ENCODE results near the gene PTGES2.

Gene PTGES2

DNA sequence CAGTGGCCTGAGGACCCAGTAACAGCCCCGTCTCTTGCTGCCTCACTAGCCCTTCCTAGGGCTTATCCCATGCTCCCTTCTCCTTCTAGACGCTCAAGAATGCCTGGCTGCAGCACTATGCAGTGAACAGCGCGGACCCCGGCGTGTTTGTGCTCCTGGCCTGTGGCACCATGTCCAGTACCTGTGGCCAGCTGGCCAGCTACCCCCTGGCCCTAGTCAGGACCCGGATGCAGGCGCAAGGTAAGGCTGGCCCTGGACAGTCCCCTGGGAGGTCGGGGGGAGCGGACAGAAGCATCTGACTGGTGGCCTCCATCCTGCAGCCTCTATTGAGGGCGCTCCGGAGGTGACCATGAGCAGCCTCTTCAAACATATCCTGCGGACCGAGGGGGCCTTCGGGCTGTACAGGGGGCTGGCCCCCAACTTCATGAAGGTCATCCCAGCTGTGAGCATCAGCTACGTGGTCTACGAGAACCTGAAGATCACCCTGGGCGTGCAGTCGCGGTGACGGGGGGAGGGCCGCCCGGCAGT, 20.5 kb downstream of the PTGES2 start:
- DNase-seq (ENCODE audit: extremely low spot score, insufficient read length, low read depth) (no peak), FAIRE-seq (no peak)

DNA sequence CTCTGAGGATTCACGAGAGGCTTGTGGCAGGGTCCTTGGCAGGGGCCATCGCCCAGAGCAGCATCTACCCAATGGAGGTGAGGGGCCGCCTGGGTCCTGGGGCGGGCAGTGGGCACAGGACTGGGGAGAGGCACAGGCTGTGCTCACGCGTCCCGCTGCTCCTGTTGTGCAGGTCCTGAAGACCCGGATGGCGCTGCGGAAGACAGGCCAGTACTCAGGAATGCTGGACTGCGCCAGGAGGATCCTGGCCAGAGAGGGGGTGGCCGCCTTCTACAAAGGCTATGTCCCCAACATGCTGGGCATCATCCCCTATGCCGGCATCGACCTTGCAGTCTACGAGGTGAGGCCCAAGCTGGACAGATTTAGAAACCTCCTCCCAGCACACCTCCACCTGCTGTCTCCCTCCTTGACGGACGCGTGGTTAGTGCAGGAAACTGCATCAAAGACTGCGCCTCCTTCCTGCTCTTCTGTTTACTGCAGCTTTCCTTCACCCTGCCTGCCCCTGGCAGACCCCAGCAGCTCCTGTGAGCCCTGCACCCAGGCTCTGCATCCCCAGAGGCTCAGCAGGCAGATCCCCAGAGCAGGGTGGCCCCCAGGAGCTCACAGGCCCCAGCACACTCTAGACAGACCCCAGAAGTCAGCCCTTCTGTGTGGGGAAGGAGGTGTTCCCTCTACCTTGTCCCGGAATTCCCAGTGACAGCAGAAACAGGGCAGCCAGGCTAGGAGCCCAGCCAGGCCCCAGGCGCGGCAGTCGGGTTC, 21.2 kb downstream of the PTGES2 start:
- FAIRE-seq, result no peak

DNA sequence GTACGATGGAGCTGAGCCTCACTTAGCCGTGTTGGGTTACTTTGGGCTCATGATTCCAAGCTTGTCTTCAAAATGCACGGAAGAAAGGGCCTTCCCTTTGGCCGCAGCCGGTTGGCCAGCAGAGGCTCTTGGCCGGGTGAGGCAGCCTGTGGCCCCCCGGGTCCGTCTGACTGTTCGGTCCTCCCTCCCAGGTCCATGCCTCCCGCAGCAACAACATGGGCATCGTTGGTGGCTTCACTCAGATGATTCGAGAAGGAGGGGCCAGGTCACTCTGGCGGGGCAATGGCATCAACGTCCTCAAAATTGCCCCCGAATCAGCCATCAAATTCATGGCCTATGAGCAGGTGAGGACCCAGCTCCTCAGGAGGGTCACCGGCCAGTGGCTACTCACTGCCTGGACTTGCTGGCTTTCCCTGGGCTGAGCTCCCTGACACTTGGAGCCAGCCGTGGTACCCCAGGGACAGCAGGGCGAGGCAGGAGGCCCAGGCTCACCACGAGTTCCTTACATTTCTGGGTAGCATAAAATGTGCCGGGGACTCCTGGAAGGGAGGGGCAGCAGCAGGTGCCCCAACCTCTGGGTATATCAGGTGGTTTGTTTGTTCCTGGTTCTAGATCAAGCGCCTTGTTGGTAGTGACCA, 21.9 kb downstream of the PTGES2 start:
- no peak for FAIRE-seq

More for the DNA sequence above, 21.2 kb downstream of the PTGES2 start:
- no peak for DNase-seq (ENCODE audit: extremely low spot score, insufficient read length, low read depth)

DNA sequence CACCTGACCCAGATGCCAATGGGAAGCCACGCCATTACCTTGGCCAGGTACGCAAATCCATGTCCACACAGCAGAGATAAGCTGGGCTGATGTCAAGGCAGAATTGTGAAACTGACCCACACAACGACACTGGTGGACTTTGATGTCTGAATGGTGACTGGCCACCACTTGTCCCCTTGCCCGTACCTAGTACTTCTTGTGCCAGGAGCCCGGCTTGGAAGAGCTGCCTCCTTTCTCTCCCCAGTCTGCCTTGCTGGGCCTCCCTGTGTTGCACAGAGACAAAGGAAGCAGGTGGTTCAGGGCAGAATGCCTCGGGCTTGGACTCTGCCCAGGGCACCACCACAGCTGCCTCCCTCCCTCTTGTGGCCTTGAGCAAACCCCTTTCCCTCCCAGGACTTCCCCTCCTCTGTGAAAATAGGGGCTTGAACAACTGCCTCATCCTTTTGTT, 23.3 kb downstream of the PTGES2 start:
- DNase-seq (ENCODE audit: extremely low spot score, insufficient read length, low read depth), result no peak
- no peak for FAIRE-seq

More for the DNA sequence above, 21.9 kb downstream of the PTGES2 start:
- no peak for DNase-seq (ENCODE audit: extremely low spot score, insufficient read length, low read depth)

DNA sequence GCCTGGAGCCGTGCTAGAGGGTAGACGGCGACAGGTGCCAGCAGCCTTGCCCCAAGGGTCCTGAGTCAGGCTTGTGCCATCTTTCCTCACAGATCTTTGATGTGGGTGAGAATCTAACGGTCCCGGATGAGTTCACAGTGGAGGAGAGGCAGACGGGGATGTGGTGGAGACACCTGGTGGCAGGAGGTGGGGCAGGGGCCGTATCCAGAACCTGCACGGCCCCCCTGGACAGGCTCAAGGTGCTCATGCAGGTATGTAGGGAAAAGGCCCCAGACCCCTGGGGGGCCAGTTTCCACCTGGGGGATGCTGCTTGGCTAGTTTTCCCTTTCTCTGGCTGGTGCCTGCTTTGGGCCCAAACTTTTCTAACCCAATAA, 24.0 kb downstream of the PTGES2 start:
- no peak for DNase-seq (ENCODE audit: extremely low spot score, insufficient read length, low read depth)
- FAIRE-seq, result no peak

DNA sequence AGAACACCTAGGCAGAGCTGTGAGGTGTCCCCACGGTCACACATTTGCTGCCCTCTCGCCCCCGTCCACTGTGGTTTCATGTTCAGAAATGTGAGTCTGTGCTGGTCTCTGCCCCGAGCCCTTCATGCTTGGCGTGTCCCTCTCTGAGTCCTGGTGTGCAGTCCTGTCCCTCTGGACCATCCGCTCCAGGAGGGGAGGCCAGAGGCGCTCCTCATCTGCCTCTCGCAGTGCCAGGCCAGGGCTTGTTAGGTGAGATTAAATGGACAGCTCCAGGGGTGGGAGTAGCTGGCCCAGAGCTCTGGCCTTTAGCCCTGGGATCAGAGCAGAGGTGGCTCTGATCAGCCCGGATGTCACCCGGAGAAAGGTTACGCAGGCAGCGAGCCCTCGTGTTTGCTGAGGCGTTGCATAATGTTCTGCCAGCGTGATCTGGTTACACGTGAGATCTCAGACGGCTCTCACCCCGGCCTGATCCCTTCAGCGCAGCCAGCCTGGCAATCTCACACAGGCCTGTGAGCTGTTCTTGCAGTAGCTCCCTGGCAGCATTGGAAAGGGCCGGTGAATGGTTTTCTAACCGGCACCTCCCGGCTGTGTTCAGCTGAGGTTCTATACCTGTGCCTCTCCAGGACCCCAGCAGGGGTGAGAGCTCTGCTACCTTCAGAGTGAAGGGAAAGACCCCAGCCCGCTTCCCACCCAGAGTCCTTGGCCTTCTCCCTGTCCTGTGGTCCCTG, 24.5 kb downstream of the PTGES2 start:
- DNase-seq (ENCODE audit: extremely low spot score, insufficient read length, low read depth), result no peak
- no peak for FAIRE-seq

DNA sequence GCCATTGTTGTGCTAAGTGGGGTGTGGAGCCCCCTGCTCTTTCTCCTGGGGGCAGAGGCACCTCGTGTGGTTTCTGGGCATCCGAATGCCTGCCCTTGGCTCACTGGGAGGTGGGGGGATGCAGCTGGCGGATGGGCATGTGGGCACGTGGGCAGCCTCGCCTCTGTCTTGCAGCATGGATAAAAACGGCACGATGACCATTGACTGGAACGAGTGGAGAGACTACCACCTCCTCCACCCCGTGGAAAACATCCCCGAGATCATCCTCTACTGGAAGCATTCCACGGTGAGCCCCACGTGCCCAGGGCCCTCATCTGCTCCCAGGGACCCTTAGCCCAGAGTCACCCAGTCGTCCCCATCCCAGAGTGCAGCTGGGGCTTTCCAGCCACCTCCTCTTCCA, 25.3 kb downstream of the PTGES2 start:
- no peak for FAIRE-seq
- DNase-seq (ENCODE audit: extremely low spot score, insufficient read length, low read depth), result no peak

DNA sequence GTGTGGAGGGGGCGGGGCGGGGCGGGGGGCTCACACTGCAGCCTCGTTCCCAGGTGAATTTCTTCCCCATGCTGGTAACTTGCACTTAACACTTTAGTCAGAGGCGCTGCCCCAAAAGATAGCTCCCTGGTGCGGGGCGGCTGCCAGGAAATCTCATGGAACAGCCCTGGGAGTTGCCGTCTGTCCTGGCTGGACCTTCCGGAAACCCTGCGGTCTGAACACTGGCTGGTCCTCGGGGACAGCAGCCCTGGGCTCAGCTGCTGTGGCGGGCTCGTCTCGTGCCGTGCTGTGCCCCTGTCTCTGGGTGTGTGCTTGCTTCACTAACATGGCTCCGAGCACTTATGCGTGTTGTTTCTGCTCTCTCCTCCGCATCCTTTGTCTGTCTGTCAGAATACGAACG, 25.8 kb downstream of the PTGES2 start:
- FAIRE-seq, result no peak
- DNase-seq (ENCODE audit: extremely low spot score, insufficient read length, low read depth), result no peak

DNA sequence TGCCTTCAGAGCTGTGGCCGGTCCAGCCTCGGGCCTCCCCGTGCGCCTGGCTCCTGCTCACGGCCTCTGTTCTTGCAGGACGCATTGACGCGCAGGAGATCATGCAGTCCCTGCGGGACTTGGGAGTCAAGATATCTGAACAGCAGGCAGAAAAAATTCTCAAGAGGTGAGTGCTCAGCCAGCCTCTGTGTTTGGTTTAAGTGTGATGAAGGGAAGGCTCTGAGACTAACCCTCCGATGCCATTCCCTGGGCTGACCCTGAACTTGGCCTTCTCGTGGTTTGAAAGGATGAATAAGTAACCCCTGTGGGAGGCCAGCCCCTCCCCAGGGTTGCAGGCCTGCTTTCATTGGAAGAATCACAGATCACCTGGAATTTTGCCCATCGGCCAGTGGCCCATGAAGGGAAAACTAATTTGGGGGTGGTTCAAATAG, 26.3 kb downstream of the PTGES2 start:
- no peak for FAIRE-seq

DNA sequence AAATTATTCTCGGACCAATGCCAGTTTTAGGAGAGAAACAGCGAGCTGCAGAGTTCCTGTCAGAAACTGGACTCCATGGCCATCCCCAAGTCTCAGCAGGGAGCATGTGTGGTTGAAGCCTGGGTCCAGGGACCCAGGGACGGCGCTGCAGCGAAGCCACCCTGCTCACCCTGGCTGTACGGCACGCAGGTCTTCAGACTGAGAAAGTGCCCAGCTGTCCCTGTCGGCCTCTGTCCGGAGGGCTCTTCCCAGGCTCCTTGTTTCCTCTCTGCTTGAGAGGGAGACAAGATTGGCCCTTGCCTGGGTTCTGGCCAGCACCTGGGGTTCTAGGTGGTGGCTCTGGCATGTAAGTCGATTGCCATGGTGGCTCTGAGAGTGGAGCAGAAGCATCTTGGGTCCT, 26.9 kb downstream of the PTGES2 start:
- DNase-seq (ENCODE audit: extremely low spot score, insufficient read length, low read depth) (no peak), FAIRE-seq (no peak)

More for the DNA sequence above, 26.3 kb downstream of the PTGES2 start:
- no peak for DNase-seq (ENCODE audit: extremely low spot score, insufficient read length, low read depth)

DNA sequence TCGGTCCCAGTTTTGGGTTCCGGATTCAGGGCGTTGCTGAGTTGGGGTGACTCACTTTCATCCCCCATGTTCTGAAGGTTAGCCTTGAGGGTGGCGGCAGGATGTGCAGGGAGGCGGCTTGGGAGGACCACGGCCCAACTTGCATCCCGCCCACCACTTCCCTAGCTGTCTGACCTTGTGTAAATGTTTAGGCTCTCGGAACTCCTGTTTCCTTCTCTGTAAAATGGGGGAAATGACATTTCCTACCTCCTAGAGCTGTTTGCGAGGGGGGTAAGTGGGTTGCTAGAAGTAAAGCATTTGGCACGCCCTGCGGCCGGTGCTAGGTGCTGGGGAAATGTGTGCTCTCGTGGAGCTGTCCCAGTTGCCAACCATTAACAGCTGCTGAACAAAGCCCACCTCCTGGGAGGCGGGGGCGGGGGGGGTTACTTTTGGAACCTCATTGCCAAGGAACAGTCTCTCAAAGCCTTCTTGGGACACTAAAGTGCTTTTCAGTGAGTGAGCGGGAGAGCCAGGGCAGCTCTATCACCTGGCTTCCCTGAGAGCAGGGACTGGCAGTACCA, 27.5 kb downstream of the PTGES2 start:
- no peak for FAIRE-seq

DNA sequence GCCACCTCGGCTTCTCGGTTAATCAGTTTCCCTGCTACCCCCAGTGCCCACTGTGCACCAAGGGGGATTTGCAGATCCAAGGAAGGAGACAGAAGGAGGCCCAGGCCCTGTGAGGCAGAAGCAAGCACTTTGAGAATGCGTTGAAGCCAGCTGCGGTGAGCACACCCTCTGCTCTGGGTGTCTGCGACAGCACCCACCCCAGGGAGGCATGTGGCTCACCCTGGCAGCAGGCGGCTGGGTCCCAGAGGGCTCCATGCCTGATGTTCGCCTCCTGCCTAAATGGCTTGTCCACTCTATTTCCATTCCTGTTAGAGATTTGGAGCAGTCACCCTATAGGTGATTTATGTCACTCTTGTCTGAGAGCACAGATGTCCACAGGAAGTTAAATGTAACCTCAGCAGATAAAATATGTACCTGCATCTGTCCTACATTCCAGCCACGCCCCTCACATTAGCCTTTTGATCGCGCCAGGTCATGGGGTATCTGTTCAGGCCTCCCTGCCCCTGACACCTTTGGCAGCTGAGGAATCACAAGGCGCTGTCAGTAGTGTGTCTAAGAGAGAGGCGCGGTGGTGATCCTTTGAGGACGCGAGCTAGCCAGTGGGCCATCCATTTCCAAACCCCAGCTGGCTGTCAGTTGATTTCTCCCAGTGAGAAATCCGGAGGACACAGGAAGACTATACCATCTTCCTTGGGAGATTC, 28.1 kb downstream of the PTGES2 start:
- DNase-seq (ENCODE audit: extremely low spot score, insufficient read length, low read depth) (no peak), FAIRE-seq (no peak)

More for the DNA sequence above, 27.5 kb downstream of the PTGES2 start:
- no peak for DNase-seq (ENCODE audit: extremely low spot score, insufficient read length, low read depth)

DNA sequence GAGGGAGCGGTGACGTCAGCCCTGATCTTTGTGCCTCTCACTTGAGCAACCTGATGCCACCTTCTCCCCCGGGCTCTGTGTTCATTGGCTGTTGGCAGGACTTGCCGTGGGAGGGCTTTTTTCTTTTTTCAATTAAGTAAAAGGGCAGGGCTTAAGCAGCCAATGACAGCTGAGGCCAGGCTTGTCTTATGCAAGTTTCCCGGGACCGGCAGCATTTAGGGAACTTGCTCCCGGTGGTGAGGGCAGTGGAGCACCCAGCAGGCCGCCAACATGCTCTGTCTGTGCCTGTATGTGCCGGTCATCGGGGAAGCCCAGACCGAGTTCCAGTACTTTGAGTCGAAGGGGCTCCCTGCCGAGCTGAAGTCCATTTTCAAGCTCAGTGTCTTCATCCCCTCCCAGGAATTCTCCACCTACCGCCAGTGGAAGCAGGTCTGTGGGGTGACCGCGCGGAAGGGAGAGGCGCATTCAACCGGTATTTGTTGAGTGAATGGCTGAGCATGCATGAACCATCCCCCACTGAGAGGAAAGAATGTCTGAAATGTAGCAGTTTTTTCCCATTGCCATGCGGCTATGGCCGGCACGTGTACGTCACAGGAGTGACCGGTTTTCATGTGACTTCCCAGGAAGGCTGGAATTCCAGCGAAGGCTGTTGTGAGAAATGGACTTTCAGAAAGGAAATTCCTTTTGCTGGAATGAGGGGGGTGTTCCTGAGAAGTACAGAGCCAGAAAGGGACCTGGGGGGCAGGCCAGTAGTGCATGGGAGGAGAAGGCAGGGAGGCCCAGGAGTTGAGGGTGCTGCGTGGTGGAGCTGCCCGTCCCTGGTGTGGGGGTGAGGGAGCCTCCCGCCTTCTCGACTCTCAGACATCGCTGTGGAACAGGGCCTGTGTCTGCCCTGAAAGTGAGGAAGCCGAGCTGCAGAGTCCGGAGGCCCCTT, 29.0 kb downstream of the PTGES2 start:
- DNase-seq (ENCODE audit: extremely low spot score, insufficient read length, low read depth) (no peak), FAIRE-seq (no peak)

DNA sequence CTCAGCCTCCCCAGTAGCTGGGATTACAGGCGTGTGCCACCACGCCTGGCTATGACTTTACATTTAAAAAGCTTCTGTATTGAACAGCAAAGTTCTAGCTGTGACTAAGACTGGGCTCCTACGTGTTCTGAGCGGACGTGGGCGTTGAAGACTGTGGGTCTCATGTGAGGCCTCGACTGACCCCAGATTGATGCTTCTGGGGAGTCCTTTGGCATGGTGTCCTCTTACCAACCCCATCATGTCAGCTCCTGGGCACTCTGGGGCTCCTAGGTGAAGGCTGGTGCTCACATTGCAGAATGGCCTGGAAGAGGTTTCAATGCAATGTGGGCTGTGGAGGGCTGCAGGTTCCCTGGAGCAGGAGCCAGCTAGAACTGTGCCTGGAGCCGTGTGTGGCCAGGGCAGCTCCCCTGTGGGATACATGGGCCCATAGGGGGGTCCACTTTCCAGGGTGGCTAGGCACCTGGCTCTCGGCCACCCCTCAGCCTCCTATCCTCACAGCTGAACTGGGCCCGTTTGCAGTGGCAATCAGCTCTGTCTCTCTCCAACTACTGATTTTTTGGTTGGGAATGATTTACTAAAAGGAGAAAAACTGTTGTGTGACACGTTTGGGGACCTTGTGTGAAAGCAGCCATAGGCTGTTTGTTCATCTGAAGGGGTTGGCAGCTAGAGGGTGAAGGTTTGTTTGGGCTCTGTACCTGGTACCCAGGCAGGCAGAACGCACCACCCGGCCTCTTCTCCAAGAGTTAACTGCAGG, 29.8 kb downstream of the PTGES2 start:
- FAIRE-seq, result no peak

DNA sequence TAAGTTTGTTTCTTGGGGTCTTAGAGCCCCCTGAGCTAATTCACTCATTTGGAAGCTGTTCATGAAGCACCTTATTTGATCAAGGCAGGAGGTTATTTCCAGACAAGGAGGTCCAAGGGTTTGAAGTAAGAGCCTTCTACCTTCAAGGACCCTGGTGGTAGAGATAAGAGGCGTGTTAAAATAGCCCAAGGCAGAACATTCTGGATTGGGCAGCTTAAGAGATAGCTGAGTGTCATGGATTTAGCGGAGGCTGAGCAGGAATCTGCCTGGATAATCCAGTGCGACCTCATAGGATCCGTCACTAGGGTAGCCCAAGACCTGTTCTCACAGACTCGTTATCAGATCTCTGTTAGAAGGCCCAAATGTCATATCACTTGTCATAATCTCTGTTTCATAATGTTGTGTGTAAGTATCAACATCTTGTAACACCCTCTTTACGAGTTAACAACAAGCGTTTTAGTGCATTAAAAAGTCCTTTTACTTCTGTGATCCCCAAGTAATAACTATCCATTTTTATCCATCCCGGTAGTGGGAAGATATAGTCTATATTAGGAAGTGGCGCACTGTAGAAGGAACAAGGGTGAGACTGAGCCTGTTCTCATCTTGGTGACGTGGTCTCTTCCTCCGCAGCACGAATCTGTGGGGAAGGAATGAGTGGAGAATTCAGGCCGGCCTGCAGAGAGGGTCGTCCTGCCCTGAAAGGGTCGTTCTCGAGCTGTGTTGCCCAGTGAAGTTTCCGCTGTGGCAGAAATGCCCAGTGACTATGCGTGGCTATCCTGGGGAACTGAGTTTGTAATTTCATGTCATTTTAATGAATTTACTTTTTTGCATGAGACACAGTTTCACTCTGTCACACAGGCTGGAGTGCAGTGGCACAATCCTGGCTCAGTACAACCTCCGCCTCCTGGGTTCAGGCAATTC, 30.7 kb downstream of the PTGES2 start:
- DNase-seq (ENCODE audit: extremely low spot score, insufficient read length, low read depth), result no peak
- no peak for FAIRE-seq

More for the DNA sequence above, 29.8 kb downstream of the PTGES2 start:
- DNase-seq (ENCODE audit: extremely low spot score, insufficient read length, low read depth), result no peak

DNA sequence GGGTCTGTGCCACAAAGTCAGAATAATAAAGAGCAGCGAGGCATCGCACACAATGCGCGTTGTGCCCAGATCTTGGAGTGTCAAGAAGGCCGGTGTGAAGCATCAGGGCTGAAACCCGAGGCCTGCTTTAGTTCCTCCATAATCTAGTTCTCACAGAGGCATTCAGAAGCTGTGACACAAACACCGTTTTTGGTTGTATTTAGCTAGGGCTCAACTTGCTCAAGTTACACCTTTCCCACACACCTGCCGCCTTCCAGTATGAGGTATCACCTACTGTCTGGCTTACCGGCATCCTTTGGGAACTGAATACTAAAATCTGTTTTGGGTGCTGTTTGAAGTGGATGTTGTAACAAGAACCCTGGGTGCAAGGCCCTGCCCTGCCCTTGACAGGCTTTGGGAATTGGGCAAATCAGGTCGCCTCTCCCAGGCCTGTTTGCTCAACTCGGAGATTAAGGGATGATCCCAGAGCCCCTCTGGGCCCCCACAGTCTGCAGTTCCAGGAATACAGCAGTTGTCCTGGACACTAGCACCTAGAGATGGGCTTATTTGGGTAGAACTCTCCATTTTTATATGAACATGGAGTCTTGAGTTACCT, 32.5 kb downstream of the PTGES2 start:
- FAIRE-seq, result no peak
- no peak for DNase-seq (ENCODE audit: extremely low spot score, insufficient read length, low read depth)

Measured in GM18507 (cell line).